Thyroid gland (tissue), 4 donors: Measurements from ENCODE around the gene SETD2. TPM values are rescaled to one million over a fixed set of nuclear protein-coding genes. Genes with fewer than 3 reads are reported as not detected.
"Not testable (repeated sequence)": the region's sequence is repeated elsewhere in the genome, so short reads cannot be mapped to it uniquely, and the experiment has no call there.

ENCODE experiments used
- DNase-seq, 2 donors: peaks; one replicate each; pipeline ENCODE4 v3.0.0-alpha.2; 2019
- H3K27ac ChIP-seq, 3 donors: fragments of 200-600 bp; sonication (generic); 1 replicate in 2 of 3; 2 replicates in 1 of 3; pipeline ENCODE4 v1.5.1; 2016 to 2019; ENCODE audit warnings: mild to moderate bottlenecking in 1 of 3, moderate library complexity in 1 of 3
- H3K27me3 ChIP-seq: fragments of 200-600 bp; sonication (generic); one replicate; pipeline ENCODE4 v1.5.1; 2019
- H3K36me3 ChIP-seq, 2 donors: fragments of 200-600 bp; sonication (generic); one replicate each; pipeline ENCODE4 v1.5.1; 2016 to 2019
- H3K4me1 ChIP-seq, 2 donors: fragments of 200-600 bp; sonication (generic); one replicate each; pipeline ENCODE4 v1.5.1; 2017 to 2019
- H3K4me3 ChIP-seq, 3 donors: fragments of 200-600 bp; sonication (generic); replicated peaks in 1 of 3; 1 replicate in 2 of 3; 2 replicates in 1 of 3; pipeline ENCODE4 v1.5.1; 2016; ENCODE audit warnings: mild to moderate bottlenecking in 1 of 3
- H3K9me3 ChIP-seq: fragments of 200-600 bp; sonication (generic); one replicate; pipeline ENCODE4 v1.5.1; 2017
- CTCF ChIP-seq, 6 experiments: fragments of 200-600 bp in 3 of 6; fragments of 450-650 bp in 3 of 6; sonication (generic) in 3 of 6; IDR thresholded peaks; one replicate each; pipeline ENCODE4 v1.5.1; 2016 to 2019; ENCODE audit warnings: antibody characterized with exemption in 6 of 6, mild to moderate bottlenecking in 2 of 6, inconsistent platforms in 1 of 6, moderate library complexity in 1 of 6
- POLR2A ChIP-seq, 2 donors: fragments of 450-650 bp; IDR thresholded peaks; one replicate each; pipeline ENCODE4 v1.6.1; 2017; ENCODE audit warnings: antibody characterized with exemption in 2 of 2, mild to moderate bottlenecking in 2 of 2, moderate library complexity in 1 of 2
- WGBS, 2 donors: methylation state at CpG; one replicate each; pipeline ENCODE4 v1.1.5; 2017; 5-methylcytosine and 5-hydroxymethylcytosine counted together
- intact Hi-C: fragments of 100-400 bp; cut with DNase I; formaldehyde crosslinking; loops from one replicate; pipeline ENCODE4 v1.15.1; 2023
- total RNA-seq, 4 donors: library from RNA; depleted of rRNA; stranded (reverse); fragments of >200 nt; gene quantifications; one replicate each; pipeline ENCODE4 v1.2.3, GENCODE V29; 2016

Gene SETD2
- total RNA-seq, 4 donors from 2014 or later: 74.3 to 128 (median 85.5) TPM

GRCh38 chr3:47120138-47120537 lies 43.8 kb downstream of the SETD2 start:
- Histone ChIP-seq H3K9me3 (no peaks in the 10 kb centered on the region), H3K4me1 (no peaks in the 10 kb centered on the region), H3K36me3 (peaks cover 26 to 33% of the 10 kb centered on the region in 2 donors), H3K4me3 (no peak overlapping the region), H3K27me3 (no peaks in the 10 kb centered on the region), H3K27ac (no peak overlapping the region)
- TF ChIP-seq POLR2A (IDR thresholded peaks at IDR 0.05) (no peak), CTCF (IDR thresholded peaks at IDR 0.05) (no peak)
- 96 to 97% methylated on average over 1 of the region's 1 CpG for WGBS, 2 donors
- intact Hi-C loops: no loop called here
- DNase-seq: no peak

GRCh38 chr3:47119387-47119786 lies 44.5 kb downstream of the SETD2 start:
- H3K9me3 ChIP-seq, H3K4me1 ChIP-seq, intact Hi-C loops, H3K27me3 ChIP-seq, H3K4me3 ChIP-seq, H3K27ac ChIP-seq: not testable (repeated sequence)
- peaks cover 27 to 34% of the 10 kb centered on the region in 2 donors for H3K36me3 ChIP-seq
- DNase-seq: peak in 1 of 2 donors; percentile 2
- 90 to 96% methylated on average over 5 of the region's 5 CpGs for WGBS, 2 donors

GRCh38 chr3:47117807-47118364 lies 46.0 kb downstream of the SETD2 start:
- Histone ChIP-seq H3K9me3 (no peaks in the 10 kb centered on the region), H3K27me3 (no peaks in the 10 kb centered on the region), H3K4me3 (no peak overlapping the region), H3K36me3 (peaks cover 27 to 34% of the 10 kb centered on the region in 2 donors), H3K4me1 (no peaks in the 10 kb centered on the region), H3K27ac (no peak overlapping the region)
- TF ChIP-seq CTCF (IDR thresholded peaks at IDR 0.05) (no peak), POLR2A (IDR thresholded peaks at IDR 0.05) (no peak)
- no peak for DNase-seq
- intact Hi-C loops: no loop called here
- 90 to 92% methylated on average over 3 of the region's 3 CpGs for WGBS, 2 donors

GRCh38 chr3:47115524-47115923 lies 48.4 kb downstream of the SETD2 start:
- H3K9me3 ChIP-seq, H3K27ac ChIP-seq, H3K27me3 ChIP-seq, H3K4me1 ChIP-seq, DNase-seq, H3K4me3 ChIP-seq, intact Hi-C loops: not testable (repeated sequence)
- WGBS, 2 donors: 97 to 99% methylated on average over 2 of the region's 2 CpGs
- H3K36me3 ChIP-seq: peaks cover 30 to 39% of the 10 kb centered on the region in 2 donors

- DNase-seq: no peak
- peaks cover 30 to 39% of the 10 kb centered on the region in 2 donors for H3K36me3 ChIP-seq
- no peaks in the 10 kb centered on the region for H3K9me3 ChIP-seq
- TF ChIP-seq POLR2A (IDR thresholded peaks at IDR 0.05): no peak
- TF ChIP-seq CTCF (IDR thresholded peaks at IDR 0.05): no peak
- intact Hi-C loops: no loop called here
- no peaks in the 10 kb centered on the region for H3K27me3 ChIP-seq
- 94 to 95% methylated on average over 5 of the region's 5 CpGs for WGBS, 2 donors
- H3K4me1 ChIP-seq: peaks cover 0 to 1% of the 10 kb centered on the region in 2 donors
- no peak overlapping the region for H3K27ac ChIP-seq
- no peak overlapping the region for H3K4me3 ChIP-seq
Measured at GRCh38 chr3:47113669-47114365, 50.1 kb downstream of the SETD2 start.

GRCh38 chr3:47112997-47113396 lies 50.9 kb downstream of the SETD2 start:
- Histone ChIP-seq H3K4me3 (no peak overlapping the region), H3K27ac (no peak overlapping the region), H3K36me3 (peaks cover 30 to 39% of the 10 kb centered on the region in 2 donors), H3K4me1 (peaks cover 5% of the 10 kb centered on the region in 2 donors), H3K9me3 (no peaks in the 10 kb centered on the region), H3K27me3 (no peaks in the 10 kb centered on the region)
- WGBS, 2 donors: 99% methylated on average over 2 of the region's 2 CpGs
- no peak for DNase-seq
- no peak for TF ChIP-seq CTCF (IDR thresholded peaks at IDR 0.05)
- TF ChIP-seq POLR2A (IDR thresholded peaks at IDR 0.05): no peak
- intact Hi-C loops: no loop called here
